Measurements from ENCODE around the gene VTN.

Gene VTN, protein sequence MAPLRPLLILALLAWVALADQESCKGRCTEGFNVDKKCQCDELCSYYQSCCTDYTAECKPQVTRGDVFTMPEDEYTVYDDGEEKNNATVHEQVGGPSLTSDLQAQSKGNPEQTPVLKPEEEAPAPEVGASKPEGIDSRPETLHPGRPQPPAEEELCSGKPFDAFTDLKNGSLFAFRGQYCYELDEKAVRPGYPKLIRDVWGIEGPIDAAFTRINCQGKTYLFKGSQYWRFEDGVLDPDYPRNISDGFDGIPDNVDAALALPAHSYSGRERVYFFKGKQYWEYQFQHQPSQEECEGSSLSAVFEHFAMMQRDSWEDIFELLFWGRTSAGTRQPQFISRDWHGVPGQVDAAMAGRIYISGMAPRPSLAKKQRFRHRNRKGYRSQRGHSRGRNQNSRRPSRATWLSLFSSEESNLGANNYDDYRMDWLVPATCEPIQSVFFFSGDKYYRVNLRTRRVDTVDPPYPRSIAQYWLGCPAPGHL

GRCh38 chr17:28370035-28370743, at the start of gene VTN:
TSS of gene VTN (minus strand) at chr17:28370307. CDS start at chr17:28370203, 104 bp downstream.
- DNase-seq (ENCODE audit: low read depth in 2 of 2) = no peak

GRCh38 chr17:28416703-28417311, 46.7 kb upstream of the VTN start:
- peak; percentile 19 to 43 for DNase-seq (ENCODE audit: low read depth in 2 of 2)

DNA sequence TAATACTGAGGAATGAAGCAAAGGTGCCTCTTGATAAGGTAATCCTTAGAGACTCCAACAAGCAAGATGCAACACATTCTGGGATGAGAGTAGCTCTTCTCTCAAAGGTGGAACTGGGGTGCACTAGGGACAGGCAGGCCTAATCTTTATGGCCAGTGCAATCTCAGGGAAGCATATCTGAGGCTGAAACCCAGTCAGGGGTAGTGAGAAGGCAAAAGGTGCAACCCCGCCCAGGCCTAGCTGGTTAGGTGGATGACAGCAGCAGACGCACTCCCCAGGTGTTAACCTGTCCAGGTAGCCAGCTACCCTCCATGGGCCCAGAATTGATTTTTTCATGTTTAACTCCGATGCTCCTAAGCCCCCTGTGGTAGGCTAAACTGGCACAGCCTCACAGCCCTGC, 45.8 kb upstream of the VTN start:
- no peak for DNase-seq (ENCODE audit: low read depth in 2 of 2)

GRCh38 chr17:28413804-28414203, 43.7 kb upstream of the VTN start:
- no peak for DNase-seq (ENCODE audit: low read depth in 2 of 2)

- DNase-seq (ENCODE audit: low read depth in 2 of 2) = no peak
These were observed 42.0 kb upstream of the VTN start for GRCh38 chr17:28412099-28412498.

DNA sequence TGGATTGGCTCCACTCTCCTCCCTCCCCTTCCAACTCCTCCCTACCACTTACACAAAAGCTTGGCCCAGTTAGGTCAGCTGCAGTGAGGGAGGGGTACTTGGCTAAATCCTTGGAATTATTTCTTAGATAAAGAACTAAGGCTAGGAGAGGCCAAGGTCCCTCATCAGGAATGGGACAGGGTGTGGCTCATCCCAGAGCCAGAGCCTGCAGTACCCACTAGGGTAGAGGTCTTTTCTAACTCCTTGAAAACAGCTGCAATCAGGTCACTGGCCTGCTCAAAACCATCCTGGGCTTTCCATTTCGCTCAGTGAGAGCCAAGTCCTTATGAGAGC, 37.8 kb upstream of the VTN start:
- no peak for DNase-seq (ENCODE audit: low read depth in 2 of 2)

DNA sequence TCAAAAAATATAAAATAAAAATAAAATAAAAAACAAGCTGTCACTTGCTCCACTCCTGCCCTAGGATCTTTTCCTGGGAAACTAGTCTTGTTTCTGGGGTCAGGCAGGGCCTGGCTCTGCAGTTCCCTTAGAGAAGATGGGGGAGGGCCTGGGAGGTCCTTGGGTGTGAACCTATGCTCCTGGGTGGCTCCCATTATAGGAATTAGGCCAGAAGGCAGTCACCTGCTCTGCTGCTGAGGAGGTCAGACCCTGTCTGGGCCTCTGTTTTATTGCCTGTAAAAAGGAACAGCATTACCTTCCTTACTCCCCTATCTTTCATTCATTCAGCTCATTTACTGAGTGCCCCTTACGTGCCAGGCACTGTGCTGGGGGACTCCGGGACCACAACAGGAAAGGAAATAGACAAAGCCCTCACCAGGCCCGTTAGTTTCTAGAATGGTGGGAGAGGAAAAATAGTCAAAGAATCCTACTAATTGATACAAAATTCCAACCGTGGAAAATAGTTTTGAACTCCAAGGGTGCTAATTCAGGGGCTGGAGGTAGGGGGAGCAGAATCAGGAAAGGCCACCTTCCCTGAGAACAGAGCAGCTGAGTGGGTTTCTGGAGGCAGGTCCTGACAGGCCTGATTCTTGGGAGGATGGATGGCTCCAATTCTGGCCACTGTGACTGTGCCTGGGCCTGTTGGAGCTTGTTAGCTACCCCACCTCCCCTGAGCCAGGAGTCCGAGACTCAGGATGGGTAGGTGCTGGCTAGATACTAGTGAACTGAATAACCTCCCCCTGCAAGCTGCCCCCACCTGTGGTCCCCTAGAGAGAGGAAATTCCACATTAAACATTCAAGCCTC, 37.2 kb upstream of the VTN start:
- DNase-seq (ENCODE audit: low read depth in 2 of 2) = no peak

GRCh38 chr17:28406473-28406814, 36.3 kb upstream of the VTN start:
- no peak for DNase-seq (ENCODE audit: low read depth in 2 of 2)

- DNase-seq (ENCODE audit: low read depth in 2 of 2) = peak; percentile 54 to 66
These were observed 35.7 kb upstream of the VTN start, which contains the start of gene SLC46A1 for GRCh38 chr17:28405632-28406472. TSS of gene SLC46A1 (minus strand) at chr17:28406212. CDS start at chr17:28406114, 98 bp downstream.

DNA sequence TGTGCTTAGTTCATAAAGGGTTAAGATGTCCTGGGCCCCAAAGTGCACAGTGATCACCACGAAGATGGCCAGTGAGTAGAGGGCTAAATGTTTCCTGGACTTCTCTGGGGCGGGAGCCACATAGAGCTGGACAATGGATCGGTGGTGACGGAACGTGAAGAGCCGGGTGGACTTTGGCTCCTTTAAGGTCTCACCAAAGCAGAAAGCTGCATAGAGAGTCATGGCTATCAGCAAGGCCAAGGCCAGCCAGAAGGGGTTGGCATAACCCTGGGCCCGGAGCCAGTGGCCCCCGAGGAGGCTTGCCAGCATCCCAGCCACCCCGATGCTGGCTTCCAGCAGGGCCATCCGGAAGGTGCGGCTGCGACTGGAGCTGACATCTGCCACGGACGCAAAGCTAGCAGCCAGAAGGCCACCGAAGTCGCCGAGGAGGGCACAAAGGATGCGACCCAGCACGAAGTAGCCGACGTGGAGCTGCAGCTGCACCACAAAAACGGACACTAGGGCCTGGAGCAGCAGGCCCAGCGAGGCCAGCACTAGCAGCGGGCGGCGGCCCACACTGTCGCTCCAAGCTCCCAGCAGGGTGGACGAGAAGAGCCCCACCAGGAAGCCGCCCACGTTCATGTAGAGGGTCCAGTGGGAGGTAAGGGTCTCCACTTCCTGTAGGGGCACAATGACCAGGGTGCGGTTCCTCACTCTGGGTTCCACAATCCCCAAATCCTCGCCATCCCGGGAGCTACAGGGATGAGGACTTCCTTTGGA, 34.9 kb upstream of the VTN start:
- no peak for DNase-seq (ENCODE audit: low read depth in 2 of 2)

DNA sequence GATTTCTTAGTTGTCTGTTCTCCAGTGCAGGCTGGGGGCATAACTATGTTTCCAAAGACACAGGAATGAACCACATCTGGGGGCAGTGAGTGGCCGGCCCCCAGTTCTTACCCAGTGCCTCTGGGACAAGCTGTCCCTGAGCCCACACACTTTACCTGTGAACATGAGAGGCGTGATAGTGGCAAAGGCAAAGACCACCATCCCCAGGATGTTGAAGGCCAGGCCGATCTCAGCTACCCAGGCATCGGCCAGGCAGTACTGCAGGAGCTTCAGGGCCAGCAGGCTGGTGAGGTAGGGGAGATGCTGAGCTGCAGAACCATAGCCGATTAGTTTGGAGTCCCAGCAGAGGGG, 34.3 kb upstream of the VTN start:
- no peak for DNase-seq (ENCODE audit: low read depth in 2 of 2)

DNA sequence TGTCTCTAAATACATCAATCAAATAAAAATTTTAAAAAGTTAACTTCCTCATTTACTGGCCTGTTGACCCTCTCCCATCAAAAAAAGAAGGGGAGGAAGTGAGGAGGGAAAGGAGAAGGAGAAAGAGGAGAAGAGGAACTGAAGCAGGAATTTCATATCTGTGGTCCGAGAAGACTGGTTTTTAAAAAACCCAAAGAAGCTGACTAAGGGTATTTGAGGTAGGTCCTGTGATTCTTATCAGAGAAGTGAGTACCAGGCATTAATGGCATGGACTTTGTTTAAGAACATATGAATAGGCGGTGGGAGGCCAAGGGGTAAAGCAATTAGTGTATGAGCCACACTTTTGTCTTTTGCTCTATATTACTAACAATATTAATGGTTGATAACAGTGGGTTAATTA, 33.9 kb upstream of the VTN start:
- no peak for DNase-seq (ENCODE audit: low read depth in 2 of 2)

DNA sequence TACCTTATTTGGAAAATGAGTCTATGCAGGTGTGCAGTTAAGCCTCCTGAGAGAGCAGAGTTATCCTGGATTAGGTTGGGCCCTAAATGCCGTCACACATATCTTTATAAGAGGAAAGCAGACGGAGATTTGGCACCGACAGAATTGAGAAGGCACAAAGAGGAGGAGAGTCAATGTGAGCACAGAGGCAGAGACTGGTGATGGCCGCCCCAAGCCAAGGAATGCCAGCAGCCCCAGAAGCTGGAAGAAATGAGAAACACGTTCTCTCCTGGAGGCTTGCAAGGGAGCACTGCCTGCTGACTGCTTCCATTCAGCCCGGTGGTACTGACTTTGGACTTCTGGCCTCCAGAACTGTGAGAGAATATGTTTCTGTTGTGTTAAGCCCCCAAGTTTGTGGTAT, 32.7 kb upstream of the VTN start:
- DNase-seq (ENCODE audit: low read depth in 2 of 2) = no peak

DNA sequence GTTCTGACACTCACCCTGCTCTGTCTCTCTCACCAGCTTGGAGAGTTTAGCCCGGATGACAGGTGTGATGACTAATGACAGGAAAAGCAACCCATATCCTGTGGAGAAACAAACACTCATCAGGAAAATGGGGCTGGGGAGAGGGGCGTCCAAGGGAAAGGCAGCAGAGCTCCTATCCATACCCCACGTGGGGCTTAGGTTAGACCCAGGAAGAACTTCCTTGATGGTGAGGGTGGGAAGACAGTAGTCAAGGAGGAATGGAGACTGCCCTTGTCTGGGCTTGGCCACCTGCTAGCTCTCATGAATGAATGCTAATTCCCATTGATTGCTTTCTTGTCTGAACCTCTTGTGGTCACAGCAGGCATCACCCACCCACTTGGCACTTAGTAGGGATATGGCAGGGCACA, 32.1 kb upstream of the VTN start:
- no peak for DNase-seq (ENCODE audit: low read depth in 2 of 2)

DNA sequence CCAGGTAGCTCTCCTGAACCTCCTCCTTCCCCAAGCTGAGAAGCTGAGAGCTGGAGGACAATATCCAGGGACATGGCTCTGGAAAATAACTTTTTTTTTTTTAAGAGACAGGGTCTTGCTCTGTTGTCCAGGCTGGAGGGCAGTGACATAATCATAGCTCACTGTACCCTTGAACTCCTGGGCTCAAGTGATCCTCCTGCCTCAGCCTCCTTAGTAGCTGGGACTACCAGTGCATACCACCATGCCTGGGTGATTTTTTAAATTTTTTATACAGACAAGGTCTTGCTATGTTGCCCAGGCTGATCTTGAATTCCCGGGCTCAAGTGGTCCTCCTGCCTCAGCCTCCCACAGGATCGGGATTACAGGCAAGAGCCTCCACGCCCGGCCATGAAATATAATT, 29.7 kb upstream of the VTN start:
- no peak for DNase-seq (ENCODE audit: low read depth in 2 of 2)

DNA sequence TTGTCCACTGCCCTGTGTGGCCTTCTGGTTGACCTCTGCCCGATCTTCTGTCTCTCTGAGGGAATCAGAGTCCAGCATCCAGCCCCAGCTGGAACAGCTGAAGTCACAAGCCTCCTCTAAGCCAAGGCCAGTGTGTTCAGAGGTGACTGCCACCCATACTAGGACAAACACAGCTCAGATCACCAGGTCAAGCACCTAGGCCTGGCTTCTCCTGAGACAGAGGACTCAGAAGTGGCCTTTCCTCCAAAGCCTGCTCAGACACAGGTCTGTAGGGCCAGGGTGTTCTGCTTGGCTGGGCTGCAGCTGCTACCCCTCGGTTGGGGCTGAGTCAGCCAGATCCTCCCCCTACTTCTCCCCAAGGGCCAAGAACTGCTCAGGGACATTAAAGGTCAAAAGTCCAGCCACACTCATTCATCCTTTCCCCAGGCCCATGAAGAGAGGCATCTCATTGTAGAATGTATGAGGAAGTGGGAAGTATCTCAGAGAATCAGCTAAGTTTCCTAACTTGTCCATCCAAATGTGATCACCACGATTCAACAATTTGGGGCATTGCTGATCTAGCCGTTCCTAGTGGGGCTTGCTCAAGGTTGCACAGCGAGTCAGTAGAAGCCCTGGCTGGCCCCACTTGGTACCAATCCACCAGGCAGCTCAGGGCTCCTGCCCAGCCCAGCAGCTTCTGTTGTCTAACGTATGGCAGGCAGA, 28.3 kb upstream of the VTN start:
- DNase-seq (ENCODE audit: low read depth in 2 of 2) = no peak

DNA sequence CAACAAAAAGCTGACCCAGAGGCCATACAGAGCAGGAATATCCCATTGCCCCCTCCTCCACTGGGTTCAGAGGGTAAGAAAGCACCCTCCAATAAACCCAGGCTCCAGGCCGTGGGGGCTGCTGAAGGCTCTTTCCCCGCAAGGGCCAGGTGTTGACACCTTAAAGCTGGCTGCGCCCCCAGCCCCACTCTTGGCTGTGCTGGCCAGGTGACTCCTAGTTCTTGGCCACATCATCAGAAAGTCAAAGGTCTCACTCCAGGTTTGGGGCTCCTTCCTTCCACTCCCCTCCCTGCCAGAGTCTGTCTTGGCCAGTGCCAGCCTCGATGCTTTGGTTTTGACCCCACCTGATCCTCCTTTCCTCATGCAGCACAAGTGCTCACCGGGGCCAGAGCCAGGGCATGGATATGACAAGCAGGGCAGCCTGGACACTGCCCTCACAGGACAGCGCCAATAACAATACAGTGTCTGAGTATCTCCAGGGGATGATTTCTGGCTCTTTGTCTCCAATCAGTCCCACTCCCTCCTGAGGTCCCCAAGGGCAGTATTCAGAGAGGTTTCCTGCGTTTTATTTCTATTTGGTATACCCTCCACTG, 27.7 kb upstream of the VTN start:
- no peak for DNase-seq (ENCODE audit: low read depth in 2 of 2)

GRCh38 chr17:28397275-28397674, 27.2 kb upstream of the VTN start:
- no peak for DNase-seq (ENCODE audit: low read depth in 2 of 2)

DNA sequence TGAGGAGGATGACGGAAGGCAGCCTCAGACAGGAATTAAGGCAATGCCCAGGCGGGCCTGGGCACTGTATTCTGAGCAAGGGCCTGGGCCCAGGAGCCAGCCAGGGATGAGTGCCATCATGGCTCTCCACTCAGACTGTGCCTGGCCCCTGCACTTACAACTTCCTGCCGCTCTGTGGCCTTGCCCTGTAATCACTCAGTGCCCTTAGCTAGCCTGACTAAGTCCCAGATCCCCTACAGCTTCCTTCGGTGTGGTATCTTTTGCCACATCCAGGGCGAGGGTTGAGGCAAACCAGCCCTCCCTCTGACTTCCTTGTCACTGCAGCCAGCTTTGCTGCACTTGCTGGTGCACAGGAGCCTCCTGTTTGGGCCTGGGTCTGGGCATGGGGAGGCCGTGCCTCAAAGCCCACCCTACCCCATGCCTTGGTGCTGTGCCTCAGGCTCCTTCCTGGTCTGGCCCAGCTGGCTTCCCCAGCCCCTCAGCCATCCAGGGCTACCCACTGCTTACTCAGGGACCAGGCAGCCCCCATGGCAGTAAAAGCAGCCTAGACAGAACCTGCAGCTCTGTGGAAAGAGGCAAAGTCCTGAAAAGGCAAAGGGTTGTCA, 26.6 kb upstream of the VTN start:
- no peak for DNase-seq (ENCODE audit: low read depth in 2 of 2)

Measured in activated CD4-positive, alpha-beta T cell treated with anti-CD3 and anti-CD28 coated beads for 24 hours (primary cell).